HG02981 (cell line): ENCODE results near the gene CAPN2.

Experiments used
- ATAC-seq: cut with Tn5 transposase; IDR thresholded peaks from one replicate; pipeline ENCODE4 v1.9.1; 2021; ENCODE audit warnings: mild to moderate bottlenecking, moderate library complexity; ENCODE audit not compliant: unreplicated experiment

The CAPN2 gene

DNA sequence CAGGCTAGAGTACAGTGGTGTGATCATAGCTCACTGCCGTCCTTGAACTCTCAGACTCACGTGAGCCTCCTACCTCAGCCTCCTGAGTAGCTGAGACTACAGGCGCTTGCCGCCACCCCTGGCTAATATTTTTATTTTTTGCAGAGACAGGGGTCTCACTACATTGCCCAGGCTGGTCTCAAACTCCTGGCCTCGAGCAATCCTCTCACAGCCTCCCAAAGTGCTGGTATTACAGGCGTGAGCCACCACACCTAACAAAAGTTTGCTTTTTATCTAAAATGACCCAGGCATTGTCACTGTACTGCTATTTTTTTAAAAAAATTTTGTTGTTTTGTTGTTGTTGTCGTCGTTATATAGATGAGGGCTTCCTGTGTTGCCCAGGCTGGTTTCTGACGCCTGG lies 46.4 kb downstream of the CAPN2 start:
- no peak for ATAC-seq

DNA sequence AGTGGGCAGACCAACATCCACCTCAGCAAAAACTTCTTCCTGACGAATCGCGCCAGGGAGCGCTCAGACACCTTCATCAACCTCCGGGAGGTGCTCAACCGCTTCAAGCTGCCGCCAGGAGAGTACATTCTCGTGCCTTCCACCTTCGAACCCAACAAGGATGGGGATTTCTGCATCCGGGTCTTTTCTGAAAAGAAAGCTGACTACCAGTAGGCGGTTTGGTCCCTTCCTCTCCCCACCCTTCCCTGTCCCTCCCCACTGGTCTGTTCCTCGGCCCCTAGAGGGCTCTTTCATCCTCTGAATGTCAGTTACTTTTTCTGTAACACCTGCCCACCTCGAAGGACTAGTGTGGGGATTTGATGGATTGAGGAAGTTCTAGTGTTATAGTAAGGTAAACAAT lies 46.9 kb downstream of the CAPN2 start:
- no peak for ATAC-seq

DNA sequence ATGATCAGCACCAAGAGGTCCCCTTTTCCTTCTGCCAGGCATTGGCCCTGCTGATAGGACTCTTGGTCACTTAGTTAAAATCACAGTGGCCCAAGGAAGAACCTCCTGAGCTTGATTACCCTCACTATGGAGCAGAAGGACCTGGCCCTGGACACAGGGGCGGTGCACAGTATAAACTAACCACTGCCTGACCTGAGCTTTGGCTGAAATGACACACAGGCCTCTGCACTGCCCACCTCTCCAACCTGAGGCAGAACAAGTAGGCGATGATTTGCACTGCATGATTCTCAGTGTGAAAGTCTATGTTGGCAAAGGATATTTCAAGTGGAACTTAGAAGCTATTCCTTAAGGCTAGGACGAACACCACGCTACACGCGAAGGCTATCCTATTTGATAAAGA lies 48.5 kb downstream of the CAPN2 start:
- no peak for ATAC-seq

DNA sequence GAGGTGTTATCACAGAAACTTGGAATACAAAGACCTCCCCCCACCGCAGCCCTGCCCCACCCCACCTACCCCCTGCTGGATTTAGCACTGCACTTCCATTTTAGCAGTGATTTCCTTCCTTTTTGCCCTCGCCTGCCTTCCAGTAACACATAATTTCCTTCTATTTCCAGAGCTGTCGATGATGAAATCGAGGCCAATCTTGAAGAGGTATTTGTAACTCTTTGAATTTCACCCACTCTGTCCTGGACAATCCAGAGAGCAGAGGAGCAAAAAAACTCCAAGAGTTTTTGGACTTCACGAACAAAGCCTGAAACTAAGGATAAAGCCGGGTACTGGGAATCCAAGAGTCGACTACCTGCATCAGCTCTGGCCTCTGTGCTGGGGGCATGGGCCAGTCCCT lies 49.1 kb downstream of the CAPN2 start:
- no peak for ATAC-seq

DNA sequence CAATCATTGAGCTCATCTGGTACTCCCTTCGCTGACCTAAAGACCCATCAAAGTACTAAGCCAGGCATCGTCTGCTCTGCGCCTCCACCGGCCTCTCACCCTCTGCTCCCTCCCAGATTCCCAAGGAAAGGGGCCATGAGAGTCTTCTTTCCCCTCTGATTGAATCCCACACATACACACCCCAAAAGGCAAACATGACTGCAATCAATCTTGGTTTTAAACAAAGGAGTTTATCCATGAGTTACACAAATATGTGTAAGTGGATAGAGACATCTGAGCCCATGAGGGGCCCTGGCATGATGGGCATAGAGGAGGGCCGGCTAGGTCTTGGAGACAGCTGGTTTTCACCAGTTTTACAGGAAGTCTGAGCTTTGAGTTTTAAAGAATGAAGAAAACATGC lies 50.9 kb downstream of the CAPN2 start:
- ATAC-seq = no peak

DNA sequence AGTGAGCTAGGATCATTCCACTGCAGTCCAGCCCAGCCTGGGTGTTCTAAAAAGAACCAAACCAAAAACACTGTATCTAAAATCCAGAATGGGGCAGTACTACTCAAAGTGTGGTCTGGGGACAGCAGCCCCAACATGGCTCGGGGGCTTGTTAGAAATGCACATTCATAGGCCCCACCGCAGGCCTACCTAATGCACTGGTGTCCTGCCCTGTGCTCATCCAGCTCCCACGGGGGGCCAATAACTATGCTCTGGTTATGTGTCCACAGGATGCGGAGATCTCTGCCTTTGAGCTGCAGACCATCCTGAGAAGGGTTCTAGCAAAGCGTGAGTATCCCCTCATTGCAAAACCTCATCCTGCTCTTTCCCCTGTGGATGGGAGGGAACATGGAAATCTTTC lies 51.5 kb downstream of the CAPN2 start:
- ATAC-seq = no peak

DNA sequence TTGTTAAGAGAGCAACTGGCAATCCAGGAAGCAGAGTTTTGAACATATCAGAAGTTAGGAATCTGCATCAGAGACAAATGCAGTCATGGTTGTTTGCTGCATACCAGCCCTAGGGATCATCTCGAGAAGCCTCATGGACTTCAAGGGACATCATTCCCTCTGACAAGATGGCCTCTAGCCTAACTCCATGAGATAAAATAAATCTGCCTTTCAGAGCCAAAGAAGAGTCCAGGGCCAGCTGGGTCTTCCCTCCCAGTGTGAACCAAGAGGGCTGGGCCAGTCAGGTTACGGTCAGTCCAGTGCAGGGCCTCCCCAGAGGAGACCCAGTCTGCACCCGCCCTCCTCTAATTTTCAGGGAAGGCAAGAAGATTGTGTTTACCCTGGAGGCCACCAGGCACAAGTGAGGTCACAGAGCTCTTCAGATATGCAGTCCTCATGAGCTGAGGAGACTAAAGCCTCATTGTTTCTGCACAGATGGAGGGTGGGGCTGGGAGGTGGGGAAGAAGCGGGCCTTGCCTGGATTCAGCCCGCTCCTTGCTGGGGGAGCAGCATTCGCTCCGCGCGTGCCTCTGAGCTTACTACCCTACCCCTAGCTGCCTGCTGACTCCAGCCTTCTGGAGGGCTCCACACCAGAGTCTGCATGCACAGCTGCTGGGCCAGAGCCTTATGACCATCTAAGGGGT lies 52.8 kb downstream of the CAPN2 start:
- ATAC-seq = no peak

DNA sequence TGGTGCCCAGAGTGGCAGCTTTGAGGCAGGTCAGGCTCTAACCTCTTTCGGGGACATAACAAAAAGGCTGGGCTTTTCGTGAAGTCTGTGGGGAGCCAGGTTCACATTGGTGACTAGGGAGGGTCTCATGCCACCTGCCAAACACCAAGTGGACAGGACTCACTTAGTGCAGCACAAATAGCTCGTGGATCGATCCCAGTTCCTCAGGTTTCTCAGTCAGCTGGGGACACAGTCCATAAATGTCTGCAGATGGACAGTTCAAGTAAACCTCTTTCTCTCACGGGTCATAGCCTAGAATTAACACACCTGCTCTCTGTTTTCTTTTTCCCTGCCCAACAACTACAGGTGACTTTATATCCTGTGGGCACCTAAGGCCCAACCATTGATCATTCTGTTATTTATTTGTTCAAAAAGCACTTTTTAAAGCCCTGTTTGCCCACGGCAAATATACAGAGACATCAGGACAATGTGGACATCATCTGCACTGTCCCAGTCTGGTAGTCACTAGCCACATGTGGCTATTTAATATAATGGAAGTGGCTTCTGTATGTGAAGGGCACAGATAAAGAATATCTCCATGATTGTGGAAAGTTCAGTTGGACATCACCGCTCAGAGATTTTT lies 53.5 kb downstream of the CAPN2 start:
- ATAC-seq = no peak

DNA sequence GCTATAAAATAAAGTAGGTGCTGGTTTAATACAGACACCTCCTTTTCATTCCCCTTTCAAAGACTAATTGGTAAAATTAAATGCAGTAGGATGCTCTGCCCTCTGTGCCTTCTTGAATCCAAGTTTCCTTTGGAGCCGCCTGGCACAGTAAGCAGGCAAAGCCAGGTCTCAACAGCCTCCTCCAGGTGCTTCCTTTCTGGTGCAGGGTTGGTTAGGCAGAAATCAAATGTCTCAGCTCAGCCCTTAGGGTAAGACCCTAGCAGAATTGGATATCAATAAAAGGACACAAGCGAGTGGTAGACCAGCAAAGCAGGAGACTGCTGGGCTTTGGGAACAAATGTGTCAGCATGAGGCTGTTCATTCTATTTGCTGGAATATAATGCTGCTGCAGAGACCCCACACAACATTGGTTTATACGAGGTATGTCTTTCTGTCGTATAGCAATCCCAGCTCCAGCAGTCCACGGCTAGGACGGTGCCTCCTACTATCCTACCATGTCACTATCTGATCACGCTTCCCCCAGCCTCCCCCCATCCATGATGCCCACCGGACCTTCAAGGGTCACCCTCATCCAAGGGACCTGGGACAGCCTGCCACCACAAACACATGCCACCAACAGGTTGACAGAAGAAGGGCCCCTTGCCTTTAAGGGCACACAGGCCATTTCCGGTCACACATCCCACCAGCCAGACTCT lies 58.4 kb downstream of the CAPN2 start:
- no peak for ATAC-seq

DNA sequence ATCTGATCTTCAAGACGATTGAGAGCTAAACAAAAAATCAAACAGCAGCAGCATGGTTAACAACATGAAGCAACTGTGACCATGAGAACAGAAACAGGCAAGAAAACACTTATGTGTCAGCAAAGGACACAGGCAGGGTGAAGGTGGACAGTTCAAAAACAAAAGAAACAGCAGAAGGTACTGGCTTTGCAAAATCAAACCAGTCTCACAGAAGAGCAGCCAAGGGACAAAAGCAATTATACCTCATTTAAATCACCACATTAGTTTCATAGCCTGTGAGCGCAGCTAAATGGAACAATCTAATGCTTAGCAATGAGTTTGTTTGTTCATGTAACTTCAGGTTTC lies 59.1 kb downstream of the CAPN2 start:
- no peak for ATAC-seq

DNA sequence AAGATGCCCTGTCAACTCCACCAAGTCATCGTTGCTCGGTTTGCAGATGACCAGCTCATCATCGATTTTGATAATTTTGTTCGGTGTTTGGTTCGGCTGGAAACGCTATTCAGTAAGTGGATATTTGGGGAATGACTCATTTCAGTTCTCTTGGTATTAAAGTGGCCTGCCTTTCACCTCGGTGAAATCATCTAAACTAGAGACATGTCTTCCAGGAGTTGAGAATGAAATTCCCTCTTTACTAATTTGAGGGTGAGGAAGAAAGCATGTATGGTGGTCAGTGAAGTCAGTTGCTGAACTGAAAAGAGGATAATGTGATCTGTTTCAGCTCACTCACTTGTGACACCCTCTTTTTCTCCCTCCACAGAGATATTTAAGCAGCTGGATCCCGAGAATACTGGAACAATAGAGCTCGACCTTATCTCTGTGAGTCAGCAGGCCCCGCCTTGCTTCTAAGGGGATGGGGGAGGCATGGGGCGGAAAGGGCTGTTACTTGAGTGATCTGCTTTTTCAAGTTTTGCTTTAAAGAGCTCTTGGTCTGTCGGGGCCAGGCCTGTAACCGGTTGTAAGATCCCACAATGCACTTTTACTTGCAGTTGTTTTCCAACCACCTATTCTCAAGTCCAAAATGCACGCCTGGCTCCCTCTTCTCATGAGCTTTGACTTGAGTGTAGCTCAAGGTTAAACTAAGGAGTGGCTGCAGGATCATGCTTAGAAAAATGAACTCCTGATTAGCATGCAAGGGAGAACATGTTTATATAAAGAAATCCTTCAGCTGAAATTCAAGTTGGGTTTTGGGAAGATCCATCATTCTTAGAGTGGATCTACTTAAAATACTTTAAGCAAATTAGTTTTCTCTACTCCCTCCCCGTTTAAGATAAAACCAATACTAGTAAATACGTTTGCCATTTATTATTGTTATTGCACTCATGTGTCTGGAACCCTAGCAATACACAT lies 59.8 kb downstream of the CAPN2 start:
- ATAC-seq = no peak

DNA sequence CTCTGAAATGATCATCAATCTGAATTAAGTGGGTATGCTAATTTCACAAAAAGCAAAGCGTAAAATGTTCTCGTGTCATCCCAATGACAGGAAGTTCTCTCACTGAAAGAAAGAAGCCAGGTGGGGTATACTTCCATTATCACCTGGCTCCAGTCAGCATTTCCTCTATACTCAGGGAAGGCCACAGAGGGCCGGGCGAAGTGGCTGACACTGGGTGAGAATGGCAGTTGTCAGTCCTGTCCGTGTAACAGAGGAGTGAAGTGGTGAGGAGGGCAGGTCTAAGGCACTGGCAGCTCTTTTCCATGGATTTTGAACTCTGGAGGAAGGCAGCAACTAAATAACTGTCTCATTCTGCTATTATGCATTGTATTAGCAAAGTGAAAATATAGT lies 60.4 kb downstream of the CAPN2 start:
- no peak for ATAC-seq

DNA sequence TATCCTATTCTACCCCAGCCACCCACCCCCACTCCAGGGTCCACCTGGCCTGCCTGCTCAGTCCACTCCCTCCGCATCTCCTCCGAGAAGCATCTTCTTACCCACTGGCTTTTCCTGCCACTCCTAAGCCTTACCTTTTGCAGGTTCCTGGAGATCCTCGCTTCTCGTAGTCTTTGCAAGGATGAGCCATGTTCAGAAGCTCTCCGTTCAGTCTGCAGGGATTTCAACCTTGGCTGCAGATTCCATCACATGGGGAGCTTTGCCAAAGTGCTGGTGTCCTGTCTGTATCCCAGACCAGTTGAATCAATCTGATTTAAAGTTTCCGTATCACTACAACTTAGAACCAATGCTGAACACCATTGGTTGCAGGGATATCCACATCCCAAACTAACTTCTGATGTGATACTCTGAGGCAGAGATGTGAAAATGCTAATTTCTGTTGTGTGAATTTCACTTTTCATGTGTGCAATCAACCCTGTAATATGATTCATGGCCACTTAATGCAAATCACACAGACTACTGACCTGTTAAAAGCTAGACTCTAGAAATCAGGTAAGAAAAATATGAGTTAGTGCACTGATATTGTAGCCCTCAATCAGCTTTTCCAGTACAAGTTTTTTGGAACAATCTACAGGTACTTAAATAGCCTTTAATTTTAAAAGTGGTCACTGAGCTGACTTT lies 61.9 kb downstream of the CAPN2 start:
- ATAC-seq = no peak

DNA sequence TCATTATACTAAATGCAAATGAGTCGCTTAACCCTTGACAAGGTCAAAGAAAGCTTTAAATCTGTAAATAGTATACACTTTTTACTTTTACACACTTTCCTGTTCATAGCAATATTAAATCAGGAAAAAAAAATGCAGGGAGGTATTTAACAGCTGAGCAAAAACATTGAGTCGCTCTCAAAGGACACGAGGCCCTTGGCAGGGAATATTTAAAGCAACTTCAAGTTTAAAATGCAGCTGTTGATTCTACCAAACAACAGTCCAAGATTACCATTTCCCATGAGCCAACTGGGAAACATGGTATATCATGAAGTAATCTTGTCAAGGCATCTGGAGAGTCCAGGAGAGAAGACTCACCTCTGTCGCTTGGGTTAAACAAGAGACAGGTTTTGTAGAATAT lies 62.7 kb downstream of the CAPN2 start:
- ATAC-seq = no peak

DNA sequence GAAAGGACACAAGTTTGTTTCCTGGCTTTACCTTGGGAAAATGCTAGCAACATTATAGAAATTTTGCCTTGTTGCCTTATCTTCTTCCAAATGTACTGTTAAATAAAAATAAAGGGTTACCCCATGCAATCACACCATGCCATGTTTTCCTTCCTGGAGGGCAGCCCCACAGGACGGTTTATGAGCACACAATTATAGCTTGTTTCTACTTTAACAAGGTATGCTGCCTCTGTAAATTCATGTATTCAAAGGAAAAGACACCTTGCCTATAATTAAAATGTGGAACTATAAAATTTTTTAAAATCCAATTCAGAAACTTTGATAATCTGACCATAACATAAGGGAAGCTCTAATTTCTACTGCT lies 63.4 kb downstream of the CAPN2 start:
- ATAC-seq = no peak

DNA sequence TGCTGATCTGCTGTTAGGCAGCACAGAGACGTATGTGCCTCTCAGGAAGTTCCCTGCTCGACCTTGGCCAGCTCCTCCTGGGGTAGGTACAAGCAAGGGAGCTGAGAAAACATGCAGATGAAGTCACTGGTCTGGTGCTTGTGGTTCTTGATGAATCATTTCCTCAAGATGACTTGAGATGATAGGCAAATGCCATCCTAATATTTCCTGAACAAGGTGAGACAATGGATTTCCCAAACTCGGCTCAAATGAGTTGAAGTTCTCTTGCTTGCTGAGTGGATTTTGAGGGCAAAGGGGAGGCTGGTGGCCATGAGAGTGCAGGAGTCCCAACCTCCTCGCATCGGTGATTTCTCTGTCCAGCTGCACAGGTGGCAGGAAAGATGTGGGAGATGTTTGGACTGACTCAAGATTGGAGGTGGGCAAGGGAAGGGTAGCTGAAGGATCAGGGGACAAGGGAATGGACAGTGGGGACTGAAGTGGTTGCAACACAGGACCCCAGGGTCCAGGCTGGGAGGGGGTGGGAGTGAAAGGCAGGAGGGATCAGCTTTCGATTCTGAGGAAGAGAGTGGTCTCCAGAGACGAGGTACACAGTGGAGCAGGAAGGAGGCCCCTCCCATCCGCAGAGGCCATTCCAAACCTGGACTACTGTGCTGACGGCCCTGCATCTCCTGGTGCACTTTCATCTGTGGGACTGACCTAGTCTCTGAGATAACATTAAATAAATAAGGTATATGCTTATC lies 63.9 kb downstream of the CAPN2 start:
- no peak for ATAC-seq

DNA sequence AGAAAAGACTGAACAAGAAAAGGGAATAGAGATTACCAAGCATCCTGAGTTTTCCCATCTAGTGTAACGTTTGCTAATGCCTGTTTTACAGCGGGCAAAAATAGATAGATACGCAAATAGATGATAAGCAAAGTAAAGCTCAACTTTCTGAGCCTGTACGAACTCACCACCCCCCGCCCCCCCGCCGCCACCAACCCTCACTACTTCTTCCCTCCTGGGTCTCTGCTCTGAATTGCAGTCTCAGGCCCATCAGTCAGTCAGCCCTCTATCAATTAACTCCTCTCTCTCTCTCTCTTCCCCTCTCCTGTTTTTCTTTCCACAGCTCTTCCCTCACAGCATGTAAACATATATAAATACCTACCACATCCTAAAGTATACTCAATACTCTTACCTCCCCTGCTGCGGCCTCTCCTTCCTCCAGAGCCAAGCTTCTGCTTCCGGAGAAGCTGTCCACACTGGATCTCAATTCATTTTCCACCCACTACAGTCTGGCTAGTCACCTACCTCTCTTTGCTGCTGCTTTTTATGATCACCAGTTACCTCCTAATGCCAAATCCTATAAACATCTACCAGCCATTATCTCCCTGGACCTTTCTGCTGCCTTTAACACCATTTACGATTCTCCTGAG lies 64.6 kb downstream of the CAPN2 start:
- no peak for ATAC-seq

DNA sequence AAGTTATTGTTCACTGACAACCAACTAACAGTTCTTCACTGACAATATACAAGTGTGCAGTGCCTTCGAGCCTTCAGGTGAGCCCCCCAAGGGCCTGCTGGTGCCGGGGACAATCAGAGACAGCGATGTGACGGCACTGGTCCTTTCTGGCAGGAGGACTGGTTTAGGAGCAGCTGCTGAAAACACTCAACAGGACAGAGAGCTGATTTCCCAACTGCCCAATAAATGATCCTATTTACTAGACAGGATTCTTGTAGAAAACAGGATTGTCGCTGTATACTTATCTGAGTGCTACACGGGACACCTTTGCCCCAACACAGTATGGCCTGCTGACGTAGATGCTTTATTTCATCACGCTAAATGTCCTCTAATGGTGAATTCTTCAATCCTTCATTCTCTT lies 68.0 kb downstream of the CAPN2 start:
- ATAC-seq = no peak

DNA sequence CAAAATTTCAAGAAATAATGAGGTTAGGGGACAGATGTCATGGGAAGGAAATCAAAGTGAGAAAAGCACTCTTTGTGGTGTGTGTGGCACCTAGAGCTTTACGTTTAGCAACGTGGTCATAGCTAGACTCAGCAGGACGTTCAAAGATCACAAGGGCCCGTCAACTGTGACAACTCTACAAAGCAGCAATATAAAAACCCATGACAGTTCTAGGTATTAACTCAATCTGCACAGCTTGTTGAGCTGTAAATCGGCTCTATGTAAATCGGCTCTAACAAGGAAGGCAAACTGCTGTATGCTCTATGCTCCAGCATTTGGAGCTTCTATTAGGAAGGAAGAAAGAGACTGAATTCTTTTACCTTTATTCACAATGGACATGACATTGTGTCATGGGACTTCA lies 68.6 kb downstream of the CAPN2 start:
- no peak for ATAC-seq

DNA sequence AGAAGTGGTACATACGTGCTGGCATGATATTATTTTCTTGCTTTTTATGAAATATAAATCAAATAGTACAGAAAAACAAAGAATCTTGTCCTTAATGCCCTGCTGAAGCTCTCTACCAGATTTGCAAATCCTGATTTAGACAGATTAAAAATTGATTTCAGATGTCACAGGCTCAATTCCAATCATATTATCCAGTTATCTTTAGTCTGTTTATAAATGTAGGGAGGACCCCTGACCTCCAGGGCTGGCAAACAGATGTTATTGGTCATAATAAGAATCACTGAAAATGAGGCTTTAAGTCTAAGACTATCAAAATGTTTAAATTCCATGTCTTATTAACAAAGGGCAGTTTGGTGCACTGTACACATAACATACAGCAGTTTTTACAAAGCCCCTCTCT lies 71.3 kb downstream of the CAPN2 start:
- no peak for ATAC-seq
